Activated CD4-positive, alpha-beta T cell treated with anti-CD3 and anti-CD28 coated beads, Interleukin-2, amount 50 U/mL, for 4 hours (primary cell): ENCODE measurements around the gene FAAP24.
"Not testable (repeated sequence)": the region's sequence is repeated elsewhere in the genome, so short reads cannot be mapped to it uniquely, and the experiment has no call there.

ENCODE experiments used
- DNase-seq, 2 experiments: peaks; one replicate each; pipeline ENCODE4 v3.0.0-alpha.2; 2020

FAAP24 gene

DNA sequence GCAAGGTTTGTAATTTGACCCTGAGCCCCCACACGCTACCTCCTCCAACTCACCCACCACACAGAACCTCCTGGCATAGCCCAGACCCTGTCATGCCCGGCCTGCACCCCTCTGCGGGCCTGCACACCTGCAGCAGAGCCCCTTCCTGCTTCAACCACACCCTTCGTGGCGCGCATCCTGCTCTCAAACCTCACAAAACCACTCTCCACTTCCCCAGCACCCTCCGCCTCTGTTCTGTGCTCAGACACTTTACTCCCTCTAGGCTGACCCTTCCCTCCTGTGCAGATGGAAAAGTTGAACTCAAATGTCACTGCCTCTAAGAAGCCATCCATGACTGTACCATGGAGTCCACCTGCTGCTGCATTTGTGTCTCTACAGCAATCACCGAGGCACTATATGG, 28.5 kb downstream of the FAAP24 start:
- no peak for DNase-seq

DNA sequence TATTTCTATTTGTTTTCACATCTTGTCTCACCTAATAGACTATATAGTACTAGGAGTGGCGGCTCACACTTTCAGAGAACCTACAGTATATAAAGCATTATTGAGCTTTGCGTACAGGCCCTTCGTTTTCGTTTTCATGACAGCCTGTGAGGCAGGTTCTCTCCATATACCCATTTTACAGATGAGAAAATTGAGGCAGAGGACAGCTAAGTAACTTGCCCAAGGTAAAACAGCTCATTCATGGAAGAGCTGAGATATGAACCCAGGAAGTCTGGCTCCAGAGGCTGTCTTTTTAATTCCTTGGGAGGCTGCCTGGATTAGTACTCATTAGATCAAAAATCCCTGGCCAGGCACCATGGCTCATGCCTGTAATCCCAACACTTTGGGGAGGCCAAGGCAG, 28.9 kb downstream of the FAAP24 start:
- no peak for DNase-seq

DNA sequence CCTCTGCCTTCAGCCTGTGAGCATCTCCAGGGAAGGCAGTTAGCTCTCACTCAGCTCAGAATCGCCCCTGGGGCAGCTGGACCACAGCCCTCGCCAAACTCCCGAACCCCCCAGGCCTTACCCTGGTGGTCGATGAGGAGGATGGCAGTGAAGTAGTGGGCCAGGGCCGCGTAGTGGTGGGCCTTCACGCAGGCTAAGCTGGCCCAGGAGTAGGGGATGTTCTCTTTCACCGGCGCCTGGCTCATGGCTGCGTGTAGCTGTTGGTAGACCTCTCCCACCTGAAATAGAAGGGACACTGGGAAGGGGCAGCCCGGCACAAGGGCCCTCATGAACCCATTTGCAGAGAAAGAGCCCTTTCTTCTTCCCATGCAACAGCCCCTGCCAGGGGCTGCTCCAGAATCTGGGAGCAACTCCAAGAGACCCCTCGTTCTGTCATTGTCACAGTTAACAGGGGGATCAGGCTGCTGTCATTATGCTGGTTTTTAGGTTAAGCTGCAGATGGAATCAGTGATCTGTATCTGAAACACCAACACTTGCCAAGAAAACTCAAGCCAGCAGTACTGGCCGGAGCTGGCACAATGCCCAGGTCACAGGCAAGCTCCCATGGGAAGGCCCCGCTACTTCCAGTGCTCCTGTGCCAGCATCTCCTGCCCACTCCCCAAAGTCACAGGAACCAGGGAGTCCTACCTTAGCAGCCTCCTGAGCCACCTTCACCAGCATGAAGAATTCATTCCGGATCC, 30.3 kb downstream of the FAAP24 start:
- not testable (repeated sequence) for DNase-seq

DNA sequence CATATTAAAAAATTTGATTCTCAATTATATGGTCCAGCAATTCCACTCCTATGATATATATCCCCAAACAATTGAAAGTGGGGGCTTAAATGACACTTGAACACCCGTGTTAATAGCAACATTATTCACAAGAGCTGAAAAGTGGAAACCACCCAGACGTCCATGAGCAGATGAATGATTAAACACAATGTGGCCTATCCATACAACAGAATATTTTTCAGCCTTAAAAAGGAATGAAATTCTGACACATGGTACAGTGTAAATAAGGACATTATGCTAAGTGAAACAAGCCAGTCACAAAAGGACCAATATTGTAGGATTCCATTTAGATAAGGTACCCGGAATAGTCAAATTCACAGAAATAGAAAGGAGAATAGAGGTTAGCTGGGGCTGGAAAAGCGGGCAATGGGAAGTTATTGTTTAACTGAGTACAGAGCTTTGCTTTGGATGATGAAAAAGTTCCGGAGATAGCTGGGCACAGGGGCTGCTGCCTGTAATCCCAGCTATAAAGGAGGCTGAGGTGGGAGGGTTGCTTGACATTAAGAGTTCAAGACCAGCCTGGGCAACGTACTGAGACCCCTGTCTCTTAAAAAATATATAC, 31.5 kb downstream of the FAAP24 start:
- DNase-seq: not testable (repeated sequence)

DNA sequence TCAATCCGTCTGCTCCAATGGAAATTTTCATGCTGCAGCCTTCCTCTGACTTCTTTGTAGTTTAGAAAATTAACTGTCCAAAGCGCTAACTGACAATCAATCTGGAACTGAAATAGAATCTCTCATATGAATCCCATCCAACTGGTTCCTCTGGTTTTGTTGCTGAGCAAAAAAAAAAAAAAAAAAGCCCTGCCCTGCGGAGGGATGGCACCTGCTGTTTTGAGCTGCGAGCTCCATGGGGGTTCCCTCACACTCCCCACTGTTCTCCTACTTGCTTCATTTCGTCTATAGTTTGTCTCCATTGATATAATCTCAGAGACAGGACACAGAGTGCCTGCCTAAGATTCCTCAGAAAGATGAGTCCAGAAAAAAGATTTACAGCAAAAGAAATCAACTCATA, 33.4 kb downstream of the FAAP24 start:
- no peak for DNase-seq

DNA sequence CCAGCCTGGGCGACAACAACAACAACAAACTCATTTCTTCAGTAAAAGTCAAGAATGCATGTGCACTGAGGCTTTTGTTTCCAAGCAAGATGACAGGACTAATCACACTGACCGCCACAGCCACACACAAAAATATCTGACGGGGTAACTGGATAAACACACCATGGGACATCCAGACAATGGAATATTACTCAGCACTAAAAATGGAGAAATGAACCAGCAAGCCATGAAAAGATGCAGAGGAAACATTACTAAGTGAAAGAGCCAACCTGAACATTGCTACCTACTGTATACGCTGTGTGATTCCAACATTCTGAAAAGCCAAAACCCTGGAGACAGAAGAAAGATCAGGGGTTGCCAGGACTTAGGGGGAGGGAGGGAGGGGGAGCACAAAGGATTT, 36.7 kb downstream of the FAAP24 start:
- DNase-seq: no peak

DNA sequence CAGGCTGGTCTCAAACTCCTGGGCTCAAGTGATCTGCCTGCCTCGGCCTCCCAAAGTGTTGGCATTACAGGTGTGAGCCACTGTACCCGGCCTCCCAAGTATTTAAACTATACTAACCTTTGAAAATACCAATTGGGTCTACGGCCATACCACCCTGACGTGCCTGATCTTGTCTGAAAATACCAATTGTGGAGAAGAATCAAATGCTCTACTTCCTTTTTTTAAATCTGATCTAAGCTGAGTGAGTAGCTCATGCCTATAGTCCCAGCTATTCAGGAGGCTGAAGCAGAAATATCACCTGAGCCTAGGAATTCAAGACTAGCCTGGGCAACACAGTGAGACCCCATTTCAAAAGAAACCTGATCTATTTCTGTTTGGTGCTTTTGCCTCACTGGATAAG, 38.8 kb downstream of the FAAP24 start:
- not testable (repeated sequence) for DNase-seq

GRCh38 chr19:33022472-33023116, 50.6 kb downstream of the FAAP24 start:
- no peak for DNase-seq

- no peak for DNase-seq
Measured at GRCh38 chr19:33024398-33024797, 52.4 kb downstream of the FAAP24 start.

DNA sequence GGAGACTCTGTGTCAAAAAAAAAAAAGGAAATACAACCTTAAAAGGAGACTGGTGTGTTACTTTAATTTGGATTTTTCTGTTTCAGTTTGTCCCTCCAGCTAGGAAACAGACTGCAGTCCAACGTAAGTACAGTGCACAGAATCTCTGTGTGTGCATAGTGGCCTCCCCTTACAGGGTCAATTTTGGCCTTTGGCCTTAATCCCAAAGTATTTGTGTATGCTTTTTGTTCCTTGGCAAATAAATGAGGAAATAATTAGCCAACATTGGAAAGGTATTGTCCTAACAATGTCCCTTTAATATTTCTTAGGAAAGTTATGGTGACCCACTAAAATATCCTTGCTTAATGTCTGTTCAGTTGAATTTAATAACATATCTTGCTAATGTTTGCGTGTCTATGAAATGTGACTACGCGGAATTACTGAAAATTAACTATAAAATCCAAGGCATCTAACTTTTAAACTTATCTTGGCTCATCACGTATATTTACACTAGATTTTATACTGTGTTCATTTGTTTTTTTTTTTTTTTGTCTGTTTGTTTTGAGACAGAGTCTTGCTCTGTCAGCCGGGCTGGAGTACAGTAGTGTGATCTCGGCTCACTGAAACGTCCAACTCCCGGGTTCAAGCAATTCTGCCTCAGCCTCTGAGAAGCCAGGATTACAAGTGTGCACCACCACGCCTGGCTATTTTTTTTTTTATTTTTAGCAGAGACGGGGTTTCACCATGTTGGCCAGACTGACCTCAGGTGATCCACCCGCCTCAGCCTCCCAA, 53.6 kb downstream of the FAAP24 start:
- not testable (repeated sequence) for DNase-seq

DNA sequence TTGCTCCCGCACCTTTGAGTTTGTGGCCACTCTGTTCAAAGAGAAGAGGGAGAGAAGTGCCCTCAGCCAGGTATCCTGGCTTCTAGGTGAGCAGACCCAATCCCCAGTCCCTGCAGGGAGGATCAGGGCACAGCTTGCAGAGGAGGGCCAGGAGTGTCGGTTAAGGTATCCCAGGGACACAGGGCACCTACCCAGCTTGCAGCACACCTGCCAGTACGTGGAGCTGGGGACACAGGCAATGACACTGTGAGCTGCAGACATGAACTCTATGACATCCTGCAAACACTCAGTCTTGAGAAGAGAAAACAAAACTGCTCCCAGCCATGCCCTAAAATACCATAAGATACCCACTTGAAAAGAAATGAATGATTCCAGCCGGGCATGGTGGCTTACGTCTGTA, 54.6 kb downstream of the FAAP24 start:
- DNase-seq: not testable (repeated sequence)
